GM12892 (cell line): ENCODE measurements around the gene ESRRA.

ENCODE experiments used
- DNase-seq: peaks from one replicate; pipeline ENCODE4 v3.0.0; 2011; ENCODE audit not compliant: insufficient read length
- FAIRE-seq: peaks from 2 replicates; lab custom pipeline; 2011; peaks lifted over from hg19 to GRCh38; lab: Jason Lieb, UNC
- POLR2A ChIP-seq: IDR thresholded peaks from 2 replicates; pipeline ENCODE4 v1.6.1; 2011; ENCODE audit warnings: low read depth, low read length, control low read depth
- POLR2AphosphoS5 ChIP-seq: IDR thresholded peaks from 2 replicates; pipeline ENCODE4 v1.6.1; 2011; ENCODE audit warnings: low read depth, low read length, control low read depth
- TAF1 ChIP-seq: IDR thresholded peaks from 2 replicates; pipeline ENCODE4 v1.6.1; 2011; ENCODE audit warnings: low read depth, mild to moderate bottlenecking, control low read depth, low read length, borderline replicate concordance

Gene ESRRA

GRCh38 chr11:64352995-64353714, 47.8 kb downstream of the ESRRA start:
- TF ChIP-seq POLR2AphosphoS5, result no peak
- no peak for DNase-seq

GRCh38 chr11:64353715-64354506, 48.6 kb downstream of the ESRRA start:
- no peak for TF ChIP-seq POLR2A
- no peak for TF ChIP-seq POLR2AphosphoS5
- TF ChIP-seq TAF1, result no peak
- FAIRE-seq (no peak), DNase-seq (no peak)

More at GRCh38 chr11:64352995-64353714, 47.8 kb downstream of the ESRRA start:
- no peak for FAIRE-seq

- no peak for TF ChIP-seq POLR2A
- no peak for TF ChIP-seq POLR2AphosphoS5
- TF ChIP-seq TAF1, result no peak
- FAIRE-seq, result peak; percentile 77
- peak; percentile 72 for DNase-seq
Measured at GRCh38 chr11:64355078-64355940, 50.0 kb downstream of the ESRRA start.

- no peak for DNase-seq
- FAIRE-seq, result no peak
- no peak for TF ChIP-seq TAF1
- no peak for TF ChIP-seq POLR2AphosphoS5
- TF ChIP-seq POLR2A, result no peak
Measured at GRCh38 chr11:64356498-64357411, 51.4 kb downstream of the ESRRA start.

- TF ChIP-seq TAF1 (no peak), POLR2A (no peak), POLR2AphosphoS5 (no peak)
- no peak for DNase-seq
- FAIRE-seq, result no peak
Measured at GRCh38 chr11:64357446-64357845, 52.1 kb downstream of the ESRRA start.

GRCh38 chr11:64357904-64358535, 52.7 kb downstream of the ESRRA start:
- TF ChIP-seq POLR2AphosphoS5, result no peak
- TF ChIP-seq TAF1, result no peak
- TF ChIP-seq POLR2A, result no peak
- DNase-seq (peak; percentile 27), FAIRE-seq (no peak)

- peak; percentile 43 for DNase-seq
- TF ChIP-seq POLR2A (no peak), TAF1 (no peak), POLR2AphosphoS5 (no peak)
- no peak for FAIRE-seq
Measured at GRCh38 chr11:64358536-64358906, 53.2 kb downstream of the ESRRA start.

- DNase-seq, result peak; percentile 94
- FAIRE-seq, result peak; percentile 95
- peak; percentile 70; the same call in 1 of the 2 replicates for TF ChIP-seq POLR2A
- TF ChIP-seq POLR2AphosphoS5, result peak; percentile 39; the same call in 1 of the 2 replicates
- TF ChIP-seq TAF1, result no peak
Measured at GRCh38 chr11:64358907-64359711, 53.8 kb downstream of the ESRRA start, which contains the start of gene RPS6KA4. Gene RPS6KA4, plus strand, starts transcription at chr11:64359162. Its CDS starts 74 bp downstream, at chr11:64359236.

GRCh38 chr11:64359712-64360445, 54.6 kb downstream of the ESRRA start:
- no peak for TF ChIP-seq POLR2A
- no peak for TF ChIP-seq TAF1
- no peak for TF ChIP-seq POLR2AphosphoS5
- peak; percentile 14 for FAIRE-seq
- peak; percentile 58 for DNase-seq
